MM.1S (cell line): ENCODE data around the gene PES1.

ENCODE experiments used
- DNase-seq: peaks from one replicate; pipeline ENCODE4 v3.0.0-alpha.2; 2015
- H2AFZ ChIP-seq: fragments of 300-600 bp; sonication (generic); 2 replicates; pipeline ENCODE4 v1.6.0; 2016; ENCODE audit warnings: antibody characterized with exemption, low read length
- H3F3A ChIP-seq: fragments of 300-600 bp; sonication (generic); 2 replicates; pipeline ENCODE4 v1.6.1; 2016; ENCODE audit warnings: mild to moderate bottlenecking, antibody characterized with exemption, low read length, moderate library complexity, mixed read lengths; ENCODE audit not compliant: insufficient read depth
- H3K27ac ChIP-seq: fragments of 300-600 bp; sonication (generic); 2 replicates; pipeline ENCODE4 v1.5.1; 2016; ENCODE audit warnings: mild to moderate bottlenecking, low read length
- H3K27me3 ChIP-seq: fragments of 300-600 bp; sonication (generic); replicated peaks from 2 replicates; pipeline ENCODE4 v1.6.0; 2016; ENCODE audit warnings: low read length; ENCODE audit not compliant: insufficient read depth
- H3K36me3 ChIP-seq: fragments of 300-600 bp; sonication (generic); replicated peaks from 2 replicates; pipeline ENCODE4 v1.6.1; 2016; ENCODE audit warnings: mild to moderate bottlenecking, low read length, mixed read lengths; ENCODE audit not compliant: insufficient read depth
- H3K4me1 ChIP-seq: fragments of 300-600 bp; sonication (generic); 2 replicates; pipeline ENCODE4 v1.6.1; 2016; ENCODE audit warnings: low read length, mixed read lengths
- H3K4me2 ChIP-seq: fragments of 300-600 bp; sonication (generic); 2 replicates; pipeline ENCODE4 v1.6.0; 2016; ENCODE audit warnings: low read depth, low read length
- H3K4me3 ChIP-seq: fragments of 300-600 bp; sonication (generic); 2 replicates; pipeline ENCODE4 v1.5.1; 2016; ENCODE audit warnings: low read length, mixed read lengths
- H3K79me2 ChIP-seq: fragments of 300-600 bp; sonication (generic); 2 replicates; pipeline ENCODE4 v1.6.1; 2016; ENCODE audit warnings: mixed run types, low read length, mixed read lengths
- H3K9ac ChIP-seq: fragments of 300-600 bp; sonication (generic); 2 replicates; pipeline ENCODE4 v1.6.1; 2016; ENCODE audit warnings: low read length, mixed read lengths
- H3K9me2 ChIP-seq: fragments of 300-600 bp; sonication (generic); replicated peaks from 2 replicates; pipeline ENCODE4 v1.6.1; 2016; ENCODE audit warnings: mild to moderate bottlenecking, low read length, mixed read lengths; ENCODE audit not compliant: insufficient read depth
- H3K9me3 ChIP-seq: fragments of 300-600 bp; sonication (generic); replicated peaks from 2 replicates; pipeline ENCODE4 v1.6.1; 2016; ENCODE audit warnings: mild to moderate bottlenecking, low read length, mixed read lengths; ENCODE audit not compliant: insufficient read depth
- H4K20me1 ChIP-seq: fragments of 300-600 bp; sonication (generic); 2 replicates; pipeline ENCODE4 v1.6.1; 2016; ENCODE audit warnings: mild to moderate bottlenecking, low read length, moderate library complexity, mixed read lengths; ENCODE audit not compliant: insufficient read depth
- EZH2 ChIP-seq: fragments of 300-600 bp; sonication (generic); optimal IDR thresholded peaks from 2 replicates; pipeline ENCODE3; 2017; ENCODE audit warnings: low read depth, mild to moderate bottlenecking, antibody characterized with exemption, low read length, mixed read lengths
- EZH2phosphoT487 ChIP-seq: fragments of 300-600 bp; sonication (generic); IDR thresholded peaks from 2 replicates; pipeline ENCODE4 v1.6.1; 2018; ENCODE audit warnings: antibody characterized with exemption, low read length
- TF ChIP-seq, protein P1 (sequence below): fragments of 300-600 bp; sonication (generic); IDR thresholded peaks from 2 replicates; pipeline ENCODE4 v1.5.1; 2016; ENCODE audit warnings: antibody characterized with exemption, low read length, mixed read lengths

The PES1 gene

DNA sequence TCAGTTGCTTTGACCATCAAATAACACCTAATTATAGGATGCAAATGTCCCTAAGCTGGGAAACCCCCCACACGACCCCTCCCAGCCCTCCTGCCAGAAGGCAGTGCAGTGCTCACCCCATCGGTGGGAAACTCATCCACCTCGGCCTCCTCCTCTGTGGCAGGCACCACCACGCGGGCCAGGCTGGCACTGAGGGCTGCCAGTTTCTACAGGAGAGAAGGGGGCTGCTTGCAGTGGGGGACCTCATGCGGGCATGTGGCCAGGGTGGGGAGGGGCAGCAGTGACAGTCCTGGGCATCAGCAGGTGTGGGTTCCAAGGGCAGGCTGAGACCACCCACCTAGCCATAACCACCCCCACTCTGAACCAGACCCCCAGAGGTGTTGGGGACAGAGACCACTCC, 10.8 kb downstream of the PES1 start:
- Histone ChIP-seq H3K27ac (no peak overlapping the region), H3K4me1 (no peaks in the 10 kb centered on the region), H3K4me3 (no peak overlapping the region), H3F3A (no peaks in the 10 kb centered on the region), H3K9ac (no peak overlapping the region), H3K9me3 (no peaks in the 10 kb centered on the region), H3K9me2 (no peaks in the 10 kb centered on the region), H4K20me1 (no peaks in the 10 kb centered on the region), H2AFZ (no peak overlapping the region), H3K79me2 (peaks cover 5% of the 10 kb centered on the region; the same call in 1 of the 2 replicates), H3K27me3 (no peaks in the 10 kb centered on the region), H3K4me2 (no peak overlapping the region), H3K36me3 (peaks cover 18% of the 10 kb centered on the region)
- TF ChIP-seq EZH2 (no peak), EZH2phosphoT487 (no peak)
- TF ChIP-seq, protein P1, sequence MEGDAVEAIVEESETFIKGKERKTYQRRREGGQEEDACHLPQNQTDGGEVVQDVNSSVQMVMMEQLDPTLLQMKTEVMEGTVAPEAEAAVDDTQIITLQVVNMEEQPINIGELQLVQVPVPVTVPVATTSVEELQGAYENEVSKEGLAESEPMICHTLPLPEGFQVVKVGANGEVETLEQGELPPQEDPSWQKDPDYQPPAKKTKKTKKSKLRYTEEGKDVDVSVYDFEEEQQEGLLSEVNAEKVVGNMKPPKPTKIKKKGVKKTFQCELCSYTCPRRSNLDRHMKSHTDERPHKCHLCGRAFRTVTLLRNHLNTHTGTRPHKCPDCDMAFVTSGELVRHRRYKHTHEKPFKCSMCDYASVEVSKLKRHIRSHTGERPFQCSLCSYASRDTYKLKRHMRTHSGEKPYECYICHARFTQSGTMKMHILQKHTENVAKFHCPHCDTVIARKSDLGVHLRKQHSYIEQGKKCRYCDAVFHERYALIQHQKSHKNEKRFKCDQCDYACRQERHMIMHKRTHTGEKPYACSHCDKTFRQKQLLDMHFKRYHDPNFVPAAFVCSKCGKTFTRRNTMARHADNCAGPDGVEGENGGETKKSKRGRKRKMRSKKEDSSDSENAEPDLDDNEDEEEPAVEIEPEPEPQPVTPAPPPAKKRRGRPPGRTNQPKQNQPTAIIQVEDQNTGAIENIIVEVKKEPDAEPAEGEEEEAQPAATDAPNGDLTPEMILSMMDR: no peak
- DNase-seq: no peak

DNA sequence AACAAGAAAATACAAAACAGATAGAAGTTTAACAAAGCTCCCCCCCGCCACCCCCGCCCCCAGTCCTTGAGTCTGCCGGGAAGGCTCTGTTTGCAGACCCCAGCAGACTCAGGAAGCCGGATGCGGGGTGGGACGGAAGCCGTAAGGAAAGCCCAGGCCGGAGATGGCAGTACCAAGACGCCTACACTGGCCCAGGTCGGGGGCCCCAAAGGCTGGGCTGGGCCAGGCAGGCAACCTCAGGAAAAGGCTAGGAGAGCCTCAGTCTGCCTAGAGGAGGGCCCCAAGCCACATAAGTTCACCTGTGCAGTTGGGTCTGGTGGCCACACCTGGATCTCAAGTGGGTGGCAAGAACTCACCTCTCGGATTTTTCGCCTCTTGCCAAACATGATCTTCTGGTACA, 13.2 kb downstream of the PES1 start:
- no peaks in the 10 kb centered on the region for H3K4me1 ChIP-seq
- DNase-seq: no peak
- H3K9me3 ChIP-seq: no peaks in the 10 kb centered on the region
- no peaks in the 10 kb centered on the region for H3F3A ChIP-seq
- H3K9me2 ChIP-seq: no peaks in the 10 kb centered on the region
- no peak overlapping the region for H3K9ac ChIP-seq
- no peak overlapping the region for H3K27ac ChIP-seq
- H3K4me2 ChIP-seq: no peak overlapping the region
- H3K27me3 ChIP-seq: no peaks in the 10 kb centered on the region
- no peaks in the 10 kb centered on the region for H4K20me1 ChIP-seq
- H3K4me3 ChIP-seq: no peak overlapping the region
- H3K36me3 ChIP-seq: peaks cover 6% of the 10 kb centered on the region; the same call in 1 of the 2 replicates
- TF ChIP-seq EZH2 (no peak), EZH2phosphoT487 (no peak)
- TF ChIP-seq, protein P1: no peak
- no peaks in the 10 kb centered on the region for H3K79me2 ChIP-seq
- H2AFZ ChIP-seq: no peak overlapping the region

DNA sequence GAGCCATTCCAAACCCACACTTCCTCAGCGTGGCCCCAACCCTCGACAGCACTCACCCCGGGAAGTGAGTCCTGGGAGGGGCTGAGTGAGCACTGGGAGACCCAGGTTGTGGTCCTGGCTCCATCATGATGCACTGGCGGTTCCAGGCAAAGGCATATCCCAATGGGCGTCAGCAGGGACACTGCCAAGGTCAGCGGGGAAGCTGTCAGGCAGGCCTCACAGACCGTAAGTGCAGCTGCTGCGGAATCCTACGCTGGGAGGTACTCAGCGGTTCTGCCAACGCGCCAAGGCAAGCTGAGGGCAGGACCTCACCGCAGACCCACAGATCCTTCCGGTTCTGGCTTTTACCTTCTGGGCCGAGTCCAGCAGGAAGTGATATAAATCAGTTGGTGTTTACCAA, 15.9 kb downstream of the PES1 start:
- H4K20me1 ChIP-seq: no peaks in the 10 kb centered on the region
- H3K4me1 ChIP-seq: no peaks in the 10 kb centered on the region
- H3K4me3 ChIP-seq: no peak overlapping the region
- H3K27me3 ChIP-seq: peaks cover 9% of the 10 kb centered on the region; the same call in 1 of the 2 replicates
- no peak overlapping the region for H2AFZ ChIP-seq
- H3K36me3 ChIP-seq: peaks cover 4% of the 10 kb centered on the region; the same call in 1 of the 2 replicates
- TF ChIP-seq EZH2: no peak
- TF ChIP-seq EZH2phosphoT487: no peak
- TF ChIP-seq, protein P1: no peak
- H3F3A ChIP-seq: no peaks in the 10 kb centered on the region
- no peak for DNase-seq
- no peaks in the 10 kb centered on the region for H3K9me2 ChIP-seq
- H3K27ac ChIP-seq: no peak overlapping the region
- H3K79me2 ChIP-seq: no peaks in the 10 kb centered on the region
- no peak overlapping the region for H3K9ac ChIP-seq
- H3K9me3 ChIP-seq: no peaks in the 10 kb centered on the region
- H3K4me2 ChIP-seq: no peak overlapping the region
